ENCODE measurements around the gene FOXO1. TPM values are rescaled to one million over a fixed set of nuclear protein-coding genes. Genes with fewer than 3 reads are reported as not detected.

The FOXO1 gene
- total RNA-seq, 1 experiment from 2014 or later, result 0.68 TPM

DNA sequence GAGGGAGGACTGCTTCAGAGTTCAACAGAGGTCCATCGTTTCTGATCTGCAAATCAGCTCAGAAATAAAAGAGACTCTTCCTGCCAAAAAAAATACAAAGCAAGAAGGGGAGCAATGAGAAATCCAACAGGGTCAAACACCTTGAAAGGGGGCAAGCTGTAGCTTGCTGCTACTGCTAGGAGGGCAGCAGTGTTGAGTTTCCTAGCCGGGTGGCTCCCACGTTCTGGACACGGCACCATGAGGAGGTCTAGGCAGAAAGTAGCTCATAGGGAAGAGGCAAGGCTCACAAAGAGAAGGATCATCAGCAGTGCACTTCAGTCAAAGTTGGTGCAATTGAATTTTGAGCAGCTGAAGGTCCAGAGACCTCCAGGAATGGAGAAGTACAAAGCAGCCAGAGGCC lies 75.3 kb downstream of the FOXO1 start:
- no peak for DNase-seq (ENCODE audit: low read depth)
- in situ Hi-C loops (cut with HindIII; ENCODE audit: low pct_unique_long_range_greater_than_20kb, low sequenced_read_pairs), result no loop called here

DNA sequence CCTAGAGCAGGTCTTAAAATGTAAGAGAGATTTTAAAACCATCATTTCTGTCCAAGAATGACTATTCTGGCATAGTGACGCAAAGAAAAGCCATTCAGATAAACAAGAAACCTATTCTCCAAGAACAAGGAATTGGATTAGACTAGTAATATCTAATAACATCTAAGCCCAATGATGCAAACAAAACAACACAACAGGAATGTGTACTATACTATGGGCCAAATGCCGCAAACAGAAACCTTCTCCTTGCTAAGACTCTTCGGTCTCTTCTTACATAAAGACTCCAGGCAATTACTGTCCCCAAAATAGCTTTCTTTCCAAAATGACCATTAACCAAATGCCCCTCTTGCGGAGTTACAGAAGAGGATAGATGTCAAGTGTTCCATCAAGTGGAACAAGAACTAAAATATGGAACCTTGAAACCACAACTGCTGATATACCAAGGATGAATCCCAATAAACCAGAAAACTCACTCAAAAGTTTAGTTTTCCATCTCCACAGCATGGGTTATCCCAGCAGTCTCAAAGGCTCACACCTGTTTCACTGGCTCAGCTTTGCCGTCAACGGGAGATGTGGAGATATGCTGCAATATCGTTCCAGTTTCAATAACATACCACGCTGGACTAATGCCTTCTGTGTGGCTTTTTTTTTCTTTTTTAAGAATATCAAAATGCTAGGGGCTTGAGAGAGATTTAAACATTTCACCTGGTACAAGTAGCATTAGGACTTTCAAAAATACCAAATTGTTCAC lies 76.2 kb downstream of the FOXO1 start:
- in situ Hi-C loops (cut with HindIII; ENCODE audit: low pct_unique_long_range_greater_than_20kb, low sequenced_read_pairs), result no loop called here
- no peak for DNase-seq (ENCODE audit: low read depth)

DNA sequence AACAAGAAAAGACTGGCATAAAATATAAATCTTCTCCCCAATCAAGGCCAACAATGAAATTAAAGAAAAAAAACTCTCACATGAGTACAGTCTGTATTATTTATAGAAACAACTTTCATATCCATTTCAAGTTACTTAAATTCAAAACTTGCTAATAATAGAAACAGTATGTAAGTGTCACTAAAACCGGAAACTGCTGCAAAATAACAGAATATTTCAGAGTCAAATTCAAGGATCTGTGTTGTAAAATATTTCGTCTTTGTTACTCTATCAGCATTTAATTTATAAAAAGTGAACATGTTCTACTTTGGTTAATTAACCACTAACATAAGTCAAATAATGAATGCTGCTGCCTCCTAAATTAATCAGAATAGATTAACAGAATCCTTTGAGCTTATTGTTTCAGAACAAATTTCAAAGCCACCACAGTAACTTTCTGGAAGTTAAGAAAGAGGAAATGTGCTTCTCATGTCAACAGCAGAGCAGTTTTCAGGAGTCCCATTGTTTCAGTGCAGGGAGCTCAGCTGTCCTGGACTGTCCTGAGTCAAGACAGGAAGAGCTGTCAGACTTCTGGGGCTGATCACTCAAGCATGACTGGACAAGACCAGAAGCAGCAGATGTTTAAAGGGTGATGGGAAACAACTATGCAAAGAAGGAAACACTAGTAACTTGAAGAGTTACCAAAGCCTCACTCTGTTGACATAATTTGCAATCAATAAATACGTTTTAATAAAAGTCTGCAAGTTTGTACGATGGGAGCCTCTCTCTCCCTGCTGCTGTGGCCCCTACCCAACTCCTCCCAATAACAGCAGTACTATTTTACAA lies 76.9 kb downstream of the FOXO1 start:
- in situ Hi-C loops (cut with HindIII; ENCODE audit: low pct_unique_long_range_greater_than_20kb, low sequenced_read_pairs), result no loop called here
- peak; percentile 8 for DNase-seq (ENCODE audit: low read depth)

- in situ Hi-C loops (cut with HindIII; ENCODE audit: low pct_unique_long_range_greater_than_20kb, low sequenced_read_pairs), result no loop called here
- DNase-seq (ENCODE audit: low read depth), result no peak
Observed at GRCh38 chr13:40588101-40588500, 78.3 kb downstream of the FOXO1 start.

- in situ Hi-C loops (cut with HindIII; ENCODE audit: low pct_unique_long_range_greater_than_20kb, low sequenced_read_pairs), result no loop called here
- no peak for DNase-seq (ENCODE audit: low read depth)
Observed at GRCh38 chr13:40586886-40587565, 79.4 kb downstream of the FOXO1 start.

- no peak for DNase-seq (ENCODE audit: low read depth)
- in situ Hi-C loops (cut with HindIII; ENCODE audit: low pct_unique_long_range_greater_than_20kb, low sequenced_read_pairs), result no loop called here
Observed at GRCh38 chr13:40585911-40586471, 80.5 kb downstream of the FOXO1 start.

- in situ Hi-C loops (cut with HindIII; ENCODE audit: low pct_unique_long_range_greater_than_20kb, low sequenced_read_pairs), result no loop called here
- no peak for DNase-seq (ENCODE audit: low read depth)
Observed at GRCh38 chr13:40583738-40584137, 82.7 kb downstream of the FOXO1 start.

- no peak for DNase-seq (ENCODE audit: low read depth)
- in situ Hi-C loops (cut with HindIII; ENCODE audit: low pct_unique_long_range_greater_than_20kb, low sequenced_read_pairs), result no loop called here
Observed at GRCh38 chr13:40582531-40582930, 83.9 kb downstream of the FOXO1 start.

DNA sequence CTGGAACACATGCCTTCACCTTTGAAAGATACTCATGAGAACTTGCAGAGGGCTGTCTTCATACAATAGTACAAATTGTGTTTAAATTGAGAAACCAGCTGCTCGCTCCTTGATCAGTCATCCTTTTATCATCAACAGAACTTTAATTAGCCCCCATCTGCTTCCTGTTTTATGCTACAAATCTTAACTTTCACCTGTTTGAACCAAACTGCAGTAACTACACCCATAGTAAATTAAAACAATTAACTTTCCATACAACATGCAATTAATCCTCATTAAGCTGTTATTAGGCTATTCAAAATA lies 85.2 kb downstream of the FOXO1 start:
- no peak for DNase-seq (ENCODE audit: low read depth)
- in situ Hi-C loops (cut with HindIII; ENCODE audit: low pct_unique_long_range_greater_than_20kb, low sequenced_read_pairs), result no loop called here

DNA sequence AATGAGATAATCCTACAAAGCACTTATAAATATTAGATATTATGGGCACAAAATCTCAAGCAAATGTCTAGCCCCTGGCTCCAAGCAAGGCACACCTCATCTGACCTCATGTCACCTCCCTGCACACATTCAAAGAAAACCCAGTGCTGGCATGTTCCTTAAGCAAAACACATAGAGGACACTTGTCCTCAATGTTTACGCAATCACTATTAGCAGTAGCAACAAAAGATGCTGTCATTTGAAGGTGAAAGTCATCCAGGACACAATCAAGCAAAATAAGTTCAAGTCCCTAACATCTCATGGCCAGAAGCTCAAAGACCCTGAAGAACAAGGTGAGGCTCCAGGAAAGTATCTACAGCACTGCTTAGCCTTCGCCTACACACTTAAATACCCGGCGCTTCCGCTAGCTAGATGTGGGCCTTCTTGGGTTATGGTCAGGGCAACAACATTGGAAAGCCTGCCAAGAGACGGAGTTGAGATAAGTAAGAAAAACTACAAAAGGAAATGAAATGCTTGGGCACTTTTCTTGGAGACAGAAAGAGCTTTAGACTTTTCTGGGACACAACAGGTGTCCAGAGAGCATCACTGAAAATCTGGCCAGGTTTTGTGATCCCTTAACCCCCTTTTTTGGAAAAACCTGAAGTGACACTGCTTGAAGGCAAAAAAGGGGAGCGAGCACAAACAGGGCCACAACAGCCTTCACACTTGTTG lies 85.7 kb downstream of the FOXO1 start:
- DNase-seq (ENCODE audit: low read depth), result no peak
- in situ Hi-C loops (cut with HindIII; ENCODE audit: low pct_unique_long_range_greater_than_20kb, low sequenced_read_pairs), result no loop called here

GRCh38 chr13:40579535-40579934 lies 86.9 kb downstream of the FOXO1 start:
- DNase-seq (ENCODE audit: low read depth), result no peak
- in situ Hi-C loops (cut with HindIII; ENCODE audit: low pct_unique_long_range_greater_than_20kb, low sequenced_read_pairs), result no loop called here

GRCh38 chr13:40578055-40578454 lies 88.4 kb downstream of the FOXO1 start:
- peak; percentile 22 for DNase-seq (ENCODE audit: low read depth)
- in situ Hi-C loops (cut with HindIII; ENCODE audit: low pct_unique_long_range_greater_than_20kb, low sequenced_read_pairs), result no loop called here

DNA sequence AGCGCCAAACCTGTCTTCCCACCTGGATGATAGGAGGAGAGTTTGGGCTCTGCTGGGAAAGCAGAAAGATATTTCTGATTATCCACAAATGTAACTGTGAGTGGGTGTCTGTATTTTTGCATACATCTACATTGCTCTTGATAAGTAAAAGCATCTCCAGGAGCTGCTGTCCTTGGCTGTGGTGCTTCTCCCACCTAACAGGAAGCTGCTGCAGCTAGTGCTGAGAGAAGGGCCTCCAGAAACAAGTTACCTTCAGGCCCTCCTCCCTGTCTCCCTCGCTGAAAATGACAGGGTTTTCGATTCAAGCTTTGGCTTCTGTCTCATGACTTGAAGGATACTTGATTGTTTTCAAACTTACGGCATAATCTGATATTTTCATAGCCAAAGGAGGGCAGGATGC lies 90.1 kb downstream of the FOXO1 start:
- in situ Hi-C loops (cut with HindIII; ENCODE audit: low pct_unique_long_range_greater_than_20kb, low sequenced_read_pairs), result no loop called here
- no peak for DNase-seq (ENCODE audit: low read depth)

GRCh38 chr13:40572961-40573360 lies 93.5 kb downstream of the FOXO1 start:
- in situ Hi-C loops (cut with HindIII; ENCODE audit: low pct_unique_long_range_greater_than_20kb, low sequenced_read_pairs), result no loop called here
- DNase-seq (ENCODE audit: low read depth), result no peak

DNA sequence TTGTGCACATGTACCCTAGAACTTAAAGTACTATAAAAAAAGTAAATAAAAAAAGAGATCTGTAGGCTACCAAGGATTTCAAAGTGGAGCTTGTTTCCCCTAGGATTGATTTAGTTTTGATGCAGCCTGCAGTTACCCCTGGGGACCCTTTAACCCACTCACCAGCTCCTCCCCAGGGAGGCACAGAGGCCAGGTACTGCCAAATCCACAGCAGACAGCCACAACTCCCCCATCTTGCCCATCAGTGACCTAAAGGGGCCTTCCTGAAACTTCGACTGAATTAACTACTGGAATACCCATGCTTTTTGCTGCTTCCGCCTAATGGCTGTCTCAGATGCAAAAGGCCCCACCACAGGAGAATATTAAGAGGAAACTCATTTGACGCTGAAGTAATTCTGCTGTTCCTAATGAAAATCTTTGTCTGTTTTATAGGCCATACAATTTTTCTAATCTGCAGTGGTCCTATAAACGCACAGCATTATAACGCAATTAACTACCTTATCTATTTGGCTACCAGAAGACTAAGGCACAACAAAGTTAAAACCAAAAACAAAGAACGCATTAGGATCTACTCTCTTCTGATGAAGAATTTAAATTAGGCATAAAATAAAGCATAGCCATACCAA lies 95.0 kb downstream of the FOXO1 start:
- no peak for DNase-seq (ENCODE audit: low read depth)
- in situ Hi-C loops (cut with HindIII; ENCODE audit: low pct_unique_long_range_greater_than_20kb, low sequenced_read_pairs), result no loop called here

DNA sequence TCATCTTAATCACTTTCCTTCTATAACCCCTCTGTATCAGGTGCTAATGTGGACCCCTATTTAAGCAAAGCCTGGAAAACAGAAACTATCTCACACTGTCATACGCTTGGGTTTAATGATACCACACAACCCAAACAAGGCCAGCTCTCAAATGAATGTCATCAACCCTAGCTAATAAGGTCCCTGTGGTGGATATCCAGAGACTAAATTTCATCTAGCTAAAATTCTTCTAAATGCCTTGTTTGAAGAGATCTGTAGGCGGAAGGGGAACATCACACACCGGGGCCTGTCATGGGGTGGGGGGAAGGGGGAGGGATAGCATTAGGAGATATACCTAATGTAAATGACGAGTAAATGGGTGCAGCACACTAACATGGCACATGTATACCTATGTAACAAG lies 95.5 kb downstream of the FOXO1 start:
- in situ Hi-C loops (cut with HindIII; ENCODE audit: low pct_unique_long_range_greater_than_20kb, low sequenced_read_pairs), result no loop called here
- no peak for DNase-seq (ENCODE audit: low read depth)

DNA sequence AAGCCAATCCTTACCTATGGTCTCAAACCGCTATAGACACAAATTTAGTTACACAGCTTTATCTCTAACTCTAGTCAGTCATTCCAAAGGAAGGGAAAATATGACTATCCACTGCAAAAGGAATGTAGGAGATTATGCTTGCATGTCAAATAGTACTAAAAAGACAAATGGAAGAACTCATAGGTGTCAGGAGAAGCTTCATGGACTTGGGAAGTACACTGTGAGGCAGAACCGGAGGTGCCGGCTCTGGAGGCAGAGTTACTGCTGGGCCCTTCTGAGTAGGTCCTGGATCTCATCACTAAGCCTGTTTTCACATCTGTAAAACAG lies 97.5 kb downstream of the FOXO1 start:
- DNase-seq (ENCODE audit: low read depth), result no peak
- in situ Hi-C loops (cut with HindIII; ENCODE audit: low pct_unique_long_range_greater_than_20kb, low sequenced_read_pairs), result no loop called here

Data from Caki2 (cell line).